ENCODE data around the gene PRLH.
"Not testable (repeated sequence)": the region's sequence is repeated elsewhere in the genome, so short reads cannot be mapped to it uniquely, and the experiment has no call there.

Gene PRLH

GRCh38 chr2:237603049-237603717 is 36.8 kb downstream of the PRLH start:
- Histone ChIP-seq H3K9me3 (ENCODE audit: control insufficient read depth, insufficient read depth, low read length) (peaks cover 13% of the 10 kb centered on the region), H3K36me3 (ENCODE audit: insufficient read depth, low read length) (peaks cover 4% of the 10 kb centered on the region; the same call in 1 of the 2 replicates), H3K4me1 (ENCODE audit: insufficient read depth, low read length) (peaks cover 28% of the 10 kb centered on the region), H3K9ac (ENCODE audit: low read depth, low read length) (no peak overlapping the region)

GRCh38 chr2:237603718-237604362 is 37.5 kb downstream of the PRLH start:
- Histone ChIP-seq H3K9ac (ENCODE audit: low read depth, low read length) (no peak overlapping the region), H3K36me3 (ENCODE audit: insufficient read depth, low read length) (peaks cover 4% of the 10 kb centered on the region; the same call in 1 of the 2 replicates), H3K9me3 (ENCODE audit: control insufficient read depth, insufficient read depth, low read length) (peaks cover 13% of the 10 kb centered on the region), H3K4me1 (ENCODE audit: insufficient read depth, low read length) (peaks cover 28% of the 10 kb centered on the region)

- peaks cover 28% of the 10 kb centered on the region for H3K4me1 ChIP-seq (ENCODE audit: insufficient read depth, low read length)
- H3K36me3 ChIP-seq (ENCODE audit: insufficient read depth, low read length) = peaks cover 4% of the 10 kb centered on the region; the same call in 1 of the 2 replicates
- H3K9ac ChIP-seq (ENCODE audit: low read depth, low read length) = no peak overlapping the region
Measured at GRCh38 chr2:237604391-237604790, 38.0 kb downstream of the PRLH start.

GRCh38 chr2:237604960-237605359 is 38.6 kb downstream of the PRLH start:
- Histone ChIP-seq H3K9me3 (ENCODE audit: control insufficient read depth, insufficient read depth, low read length) (peaks cover 13% of the 10 kb centered on the region), H3K36me3 (ENCODE audit: insufficient read depth, low read length) (peaks cover 4% of the 10 kb centered on the region; the same call in 1 of the 2 replicates), H3K9ac (ENCODE audit: low read depth, low read length) (no peak overlapping the region), H3K4me1 (ENCODE audit: insufficient read depth, low read length) (peaks cover 26% of the 10 kb centered on the region)

More at GRCh38 chr2:237604391-237604790, 38.0 kb downstream of the PRLH start:
- H3K9me3 ChIP-seq (ENCODE audit: control insufficient read depth, insufficient read depth, low read length) = peaks cover 13% of the 10 kb centered on the region

- H3K9ac ChIP-seq (ENCODE audit: low read depth, low read length); H3K36me3 ChIP-seq (ENCODE audit: insufficient read depth, low read length): not testable (repeated sequence)
- Histone ChIP-seq H3K4me1 (ENCODE audit: insufficient read depth, low read length) (peaks cover 22% of the 10 kb centered on the region), H3K9me3 (ENCODE audit: control insufficient read depth, insufficient read depth, low read length) (peaks cover 13% of the 10 kb centered on the region)
Measured at GRCh38 chr2:237606522-237606921, 40.1 kb downstream of the PRLH start.

- H3K36me3 ChIP-seq (ENCODE audit: insufficient read depth, low read length) = no peaks in the 10 kb centered on the region
- H3K4me1 ChIP-seq (ENCODE audit: insufficient read depth, low read length) = peaks cover 43% of the 10 kb centered on the region
- H3K9me3 ChIP-seq (ENCODE audit: control insufficient read depth, insufficient read depth, low read length) = no peaks in the 10 kb centered on the region
- peak overlapping the region; percentile 22; the same call in 1 of the 2 replicates for H3K9ac ChIP-seq (ENCODE audit: low read depth, low read length)
Measured at GRCh38 chr2:237612527-237613357, 46.4 kb downstream of the PRLH start.

- Histone ChIP-seq H3K36me3 (ENCODE audit: insufficient read depth, low read length) (no peaks in the 10 kb centered on the region), H3K9ac (ENCODE audit: low read depth, low read length) (0 out of 2 replicates have a peak overlapping the region, but pooled peaks have one; percentile 2), H3K4me1 (ENCODE audit: insufficient read depth, low read length) (peaks cover 43% of the 10 kb centered on the region), H3K9me3 (ENCODE audit: control insufficient read depth, insufficient read depth, low read length) (no peaks in the 10 kb centered on the region)
Measured at GRCh38 chr2:237613679-237614078, 47.3 kb downstream of the PRLH start.

- Histone ChIP-seq H3K9ac (ENCODE audit: low read depth, low read length) (0 out of 2 replicates have a peak overlapping the region, but pooled peaks have one; percentile 2), H3K4me1 (ENCODE audit: insufficient read depth, low read length) (peaks cover 43% of the 10 kb centered on the region), H3K36me3 (ENCODE audit: insufficient read depth, low read length) (no peaks in the 10 kb centered on the region)
Measured at GRCh38 chr2:237614151-237614720, 47.9 kb downstream of the PRLH start.

GRCh38 chr2:237615631-237616249 is 49.4 kb downstream of the PRLH start:
- H3K4me1 ChIP-seq (ENCODE audit: insufficient read depth, low read length) = peaks cover 43% of the 10 kb centered on the region
- H3K9me3 ChIP-seq (ENCODE audit: control insufficient read depth, insufficient read depth, low read length) = no peaks in the 10 kb centered on the region
- H3K9ac ChIP-seq (ENCODE audit: low read depth, low read length) = no peak overlapping the region
- no peaks in the 10 kb centered on the region for H3K36me3 ChIP-seq (ENCODE audit: insufficient read depth, low read length)

More at GRCh38 chr2:237614151-237614720, 47.9 kb downstream of the PRLH start:
- no peaks in the 10 kb centered on the region for H3K9me3 ChIP-seq (ENCODE audit: control insufficient read depth, insufficient read depth, low read length)

- Histone ChIP-seq H3K36me3 (ENCODE audit: insufficient read depth, low read length) (no peaks in the 10 kb centered on the region), H3K4me1 (ENCODE audit: insufficient read depth, low read length) (peaks cover 43% of the 10 kb centered on the region), H3K9ac (ENCODE audit: low read depth, low read length) (no peak overlapping the region), H3K9me3 (ENCODE audit: control insufficient read depth, insufficient read depth, low read length) (no peaks in the 10 kb centered on the region)
Measured at GRCh38 chr2:237616373-237616733, 50.0 kb downstream of the PRLH start.

All from ES-I3 (cell line).